ENCODE results near the gene MICAL3.

GRCh38 chr22:17744430-17744829 is 279.9 kb downstream of the MICAL3 start:
- TF ChIP-seq CTCF (IDR thresholded peaks at IDR 0.05) (no peak), EZH2phosphoT487 (IDR thresholded peaks at IDR 0.05) (no peak)

All from neural progenitor cell (in vitro differentiated cells).